Progenitor cell of endocrine pancreas (in vitro differentiated cells): ENCODE measurements around the gene BCAM. TPM values are rescaled to one million over a fixed set of nuclear protein-coding genes. Genes with fewer than 3 reads are reported as not detected.

Experiments used
- DNase-seq: peaks from one replicate; pipeline ENCODE4 v3.0.0; 2021; ENCODE audit warnings: low spot score; ENCODE audit not compliant: unreplicated experiment
- H3K27ac Mint-ChIP-seq: 2 replicates; pipeline ENCODE4 v1.8.0; 2021; ENCODE audit warnings: mild to moderate bottlenecking, moderate library complexity, mixed read lengths
- H3K27me3 Mint-ChIP-seq: 2 replicates; pipeline ENCODE4 v1.8.0; 2021; ENCODE audit warnings: mixed read lengths
- H3K36me3 Mint-ChIP-seq: 2 replicates; pipeline ENCODE4 v1.8.0; 2022; ENCODE audit warnings: mixed read lengths; ENCODE audit not compliant: insufficient read depth
- H3K4me1 Mint-ChIP-seq: 2 replicates; pipeline ENCODE4 v1.8.0; 2021; ENCODE audit warnings: low read depth, mixed read lengths
- H3K4me3 Mint-ChIP-seq: 2 replicates; pipeline ENCODE4 v1.8.0; 2021; ENCODE audit warnings: low read depth, mild to moderate bottlenecking, moderate library complexity, mixed read lengths
- H3K9me3 Mint-ChIP-seq: 2 replicates; pipeline ENCODE4 v1.8.0; 2021; ENCODE audit warnings: low read depth, mixed read lengths
- long read RNA-seq: library from polyadenylated mRNA; unstranded; transcript quantifications from one replicate; pipeline ENCODE4 v2.0.0, GENCODE V29; 2020
- total RNA-seq: library from RNA; stranded (reverse); gene quantifications from 2 replicates; pipeline ENCODE4 v1.2.1, GENCODE V29; 2021
- TF ChIP-seq, protein P1 (sequence below): fragments of 200-600 bp; sonication (generic); IDR thresholded peaks from one replicate; pipeline ENCODE4 v1.5.0; 2021; ENCODE audit warnings: antibody characterized with exemption, mild to moderate bottlenecking; ENCODE audit not compliant: unreplicated experiment

BCAM gene, protein sequence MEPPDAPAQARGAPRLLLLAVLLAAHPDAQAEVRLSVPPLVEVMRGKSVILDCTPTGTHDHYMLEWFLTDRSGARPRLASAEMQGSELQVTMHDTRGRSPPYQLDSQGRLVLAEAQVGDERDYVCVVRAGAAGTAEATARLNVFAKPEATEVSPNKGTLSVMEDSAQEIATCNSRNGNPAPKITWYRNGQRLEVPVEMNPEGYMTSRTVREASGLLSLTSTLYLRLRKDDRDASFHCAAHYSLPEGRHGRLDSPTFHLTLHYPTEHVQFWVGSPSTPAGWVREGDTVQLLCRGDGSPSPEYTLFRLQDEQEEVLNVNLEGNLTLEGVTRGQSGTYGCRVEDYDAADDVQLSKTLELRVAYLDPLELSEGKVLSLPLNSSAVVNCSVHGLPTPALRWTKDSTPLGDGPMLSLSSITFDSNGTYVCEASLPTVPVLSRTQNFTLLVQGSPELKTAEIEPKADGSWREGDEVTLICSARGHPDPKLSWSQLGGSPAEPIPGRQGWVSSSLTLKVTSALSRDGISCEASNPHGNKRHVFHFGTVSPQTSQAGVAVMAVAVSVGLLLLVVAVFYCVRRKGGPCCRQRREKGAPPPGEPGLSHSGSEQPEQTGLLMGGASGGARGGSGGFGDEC
- total RNA-seq, result 197 and 211 TPM in 2 replicates
- long read RNA-seq, partial matches to known transcripts, result 0 of 2 reads
- long read RNA-seq, other reads (novel, unspliced or antisense), result 1 of 2 reads

DNA sequence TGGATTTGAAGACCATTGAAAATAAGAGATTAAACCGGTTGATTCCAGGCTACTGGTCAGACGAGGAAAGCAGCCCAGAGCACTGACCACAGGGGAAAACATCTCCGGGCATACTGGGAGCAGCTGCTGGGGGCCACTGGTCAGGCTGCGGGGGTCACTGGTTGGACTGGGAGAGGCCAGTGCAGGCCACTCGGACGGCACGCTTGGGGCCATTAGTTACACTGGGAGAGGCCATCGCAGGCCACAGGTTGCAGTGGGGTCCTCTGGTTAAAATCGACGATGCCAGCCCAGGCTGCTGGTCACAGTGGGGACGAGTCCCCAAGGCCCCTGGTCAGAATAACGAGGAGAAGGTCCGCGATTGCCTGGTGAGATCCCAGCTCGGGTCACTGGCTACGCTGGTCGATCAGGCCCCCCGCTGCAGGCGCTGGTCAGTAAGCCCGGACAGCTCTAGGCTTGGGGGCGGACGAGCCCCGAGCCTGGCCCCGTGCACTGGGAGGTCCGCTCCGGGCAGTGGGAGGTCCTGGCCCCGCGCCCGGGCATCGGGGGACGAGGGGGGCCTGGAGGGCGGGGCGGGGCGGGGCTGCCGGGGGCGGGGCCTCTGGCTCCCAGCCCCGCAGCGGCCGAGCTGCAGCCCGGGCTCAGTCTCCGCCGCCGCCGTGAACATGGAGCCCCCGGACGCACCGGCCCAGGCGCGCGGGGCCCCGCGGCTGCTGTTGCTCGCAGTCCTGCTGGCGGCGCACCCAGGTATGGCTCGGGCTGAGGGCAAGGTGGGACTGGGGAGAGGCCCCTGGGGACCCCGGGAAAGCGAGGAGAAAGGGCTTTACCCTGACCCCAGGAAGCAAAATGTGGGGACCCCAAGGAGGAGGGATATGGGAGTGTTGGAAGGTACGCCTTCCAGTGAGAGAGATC, at the start of gene BCAM:
TSS of gene BCAM (plus strand) at position 641 of the 909 bp plus-strand sequence. CDS start at position 663, 22 bp downstream.
- peak within 1 kb of the TSS; percentile 98 for H3K27ac Mint-ChIP-seq
- H3K27me3 Mint-ChIP-seq, result no peaks in the 10 kb centered on the region
- TF ChIP-seq, protein P1, sequence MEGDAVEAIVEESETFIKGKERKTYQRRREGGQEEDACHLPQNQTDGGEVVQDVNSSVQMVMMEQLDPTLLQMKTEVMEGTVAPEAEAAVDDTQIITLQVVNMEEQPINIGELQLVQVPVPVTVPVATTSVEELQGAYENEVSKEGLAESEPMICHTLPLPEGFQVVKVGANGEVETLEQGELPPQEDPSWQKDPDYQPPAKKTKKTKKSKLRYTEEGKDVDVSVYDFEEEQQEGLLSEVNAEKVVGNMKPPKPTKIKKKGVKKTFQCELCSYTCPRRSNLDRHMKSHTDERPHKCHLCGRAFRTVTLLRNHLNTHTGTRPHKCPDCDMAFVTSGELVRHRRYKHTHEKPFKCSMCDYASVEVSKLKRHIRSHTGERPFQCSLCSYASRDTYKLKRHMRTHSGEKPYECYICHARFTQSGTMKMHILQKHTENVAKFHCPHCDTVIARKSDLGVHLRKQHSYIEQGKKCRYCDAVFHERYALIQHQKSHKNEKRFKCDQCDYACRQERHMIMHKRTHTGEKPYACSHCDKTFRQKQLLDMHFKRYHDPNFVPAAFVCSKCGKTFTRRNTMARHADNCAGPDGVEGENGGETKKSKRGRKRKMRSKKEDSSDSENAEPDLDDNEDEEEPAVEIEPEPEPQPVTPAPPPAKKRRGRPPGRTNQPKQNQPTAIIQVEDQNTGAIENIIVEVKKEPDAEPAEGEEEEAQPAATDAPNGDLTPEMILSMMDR, result no peak
- DNase-seq, result peak; percentile 65
- peaks cover 12% of the 10 kb centered on the region for H3K36me3 Mint-ChIP-seq
- H3K4me1 Mint-ChIP-seq, result peaks cover 24% of the 10 kb centered on the region
- H3K9me3 Mint-ChIP-seq, result no peaks in the 10 kb centered on the region
- H3K4me3 Mint-ChIP-seq, result peak within 1 kb of the TSS; percentile 78

DNA sequence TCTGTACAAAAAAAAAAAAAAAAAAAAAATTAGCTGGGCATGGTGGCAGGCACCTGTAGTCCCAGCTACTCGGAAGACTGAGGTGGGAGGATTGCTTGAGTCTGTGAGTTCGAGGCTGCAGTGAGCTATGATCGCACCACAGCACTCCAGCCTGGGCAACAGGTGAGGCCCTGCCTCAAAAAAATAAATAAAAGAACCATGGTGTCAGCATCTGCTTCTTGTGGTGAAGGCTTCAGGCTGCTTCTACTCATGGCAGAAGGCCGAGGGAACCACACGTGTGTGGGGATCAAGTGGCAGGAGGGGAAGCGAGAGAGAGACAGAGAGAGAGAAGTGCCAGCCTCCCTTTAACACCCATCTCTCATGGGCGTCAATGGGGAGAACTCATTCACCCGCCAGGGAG, 46.9 kb upstream of the BCAM start:
- H3K27ac Mint-ChIP-seq, result no peak overlapping the region

DNA sequence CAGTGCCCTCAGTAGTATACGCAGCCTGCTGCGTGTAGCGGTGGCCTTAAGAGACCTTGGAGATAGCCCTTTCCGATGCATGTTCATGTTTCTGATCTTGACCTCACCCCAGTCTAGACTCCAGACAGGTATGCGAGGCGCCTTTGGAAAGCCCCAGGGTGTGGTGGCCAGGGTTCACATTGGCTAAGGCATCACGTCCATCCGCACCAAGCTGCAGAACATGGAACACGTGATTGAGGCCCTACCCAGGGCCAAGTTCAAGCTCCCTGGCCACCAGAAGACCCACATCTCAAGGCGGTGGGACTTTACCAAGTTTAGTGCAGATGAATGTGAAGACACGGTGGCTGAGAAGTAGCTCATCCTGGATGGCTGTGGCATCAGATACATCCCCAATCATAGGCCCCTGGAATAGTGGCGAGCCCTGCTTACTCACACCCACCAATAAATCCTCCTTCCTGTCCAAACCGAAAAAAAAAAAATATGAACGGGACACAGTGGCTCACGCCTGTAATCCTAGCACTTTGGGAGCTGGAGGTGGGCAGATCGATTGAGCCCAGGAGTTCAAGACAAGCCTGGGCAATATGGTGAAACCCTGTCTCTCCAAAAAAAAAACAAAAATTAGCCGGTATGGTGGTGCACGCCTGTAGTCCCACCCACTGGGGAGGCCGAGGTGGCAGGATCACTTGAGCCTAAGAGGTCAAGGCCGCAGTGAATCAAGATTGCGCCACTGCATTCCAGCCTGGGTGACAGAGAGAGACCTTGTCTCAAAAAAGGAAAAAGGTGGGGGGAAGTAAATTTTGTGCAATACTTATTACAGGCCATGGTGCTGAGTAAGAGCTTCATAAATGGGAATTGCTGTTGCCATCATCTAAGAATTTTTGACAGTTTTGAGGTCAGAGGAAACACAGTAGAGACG, 43.6 kb upstream of the BCAM start:
- Mint-ChIP-seq H3K36me3 (peaks cover 2% of the 10 kb centered on the region), H3K4me3 (no peak overlapping the region), H3K9me3 (peaks cover 4% of the 10 kb centered on the region), H3K4me1 (no peaks in the 10 kb centered on the region), H3K27me3 (peaks cover 11% of the 10 kb centered on the region), H3K27ac (no peak overlapping the region)
- no peak for DNase-seq
- TF ChIP-seq, protein P1, result no peak

More for the DNA sequence above, 46.9 kb upstream of the BCAM start:
- no peak for DNase-seq
- H3K4me3 Mint-ChIP-seq, result no peak overlapping the region
- no peaks in the 10 kb centered on the region for H3K9me3 Mint-ChIP-seq
- no peaks in the 10 kb centered on the region for H3K36me3 Mint-ChIP-seq
- TF ChIP-seq, protein P1, result no peak
- H3K27me3 Mint-ChIP-seq, result peaks cover 19% of the 10 kb centered on the region
- H3K4me1 Mint-ChIP-seq, result peaks cover 8% of the 10 kb centered on the region

DNA sequence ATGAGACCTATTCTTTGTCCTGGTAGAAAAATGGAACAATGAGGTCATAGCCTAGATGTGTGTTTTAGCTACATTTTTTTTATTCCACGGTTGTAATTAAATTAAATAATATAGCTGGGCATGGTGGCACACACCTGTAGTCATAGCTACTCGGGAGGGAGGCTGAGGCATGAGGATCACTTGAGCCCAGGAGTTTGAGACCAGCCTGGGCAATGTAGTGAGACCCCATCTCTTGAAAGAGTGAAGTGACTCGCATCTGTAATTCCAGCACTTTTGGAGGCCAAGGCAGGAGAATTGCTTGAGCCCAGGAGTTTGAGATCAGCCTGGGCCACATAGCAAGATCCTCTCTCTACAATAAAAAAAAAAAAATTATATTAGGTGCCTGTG, 43.0 kb upstream of the BCAM start:
- TF ChIP-seq, protein P1, result no peak
- Mint-ChIP-seq H3K9me3 (peaks cover 4% of the 10 kb centered on the region), H3K36me3 (peaks cover 2% of the 10 kb centered on the region), H3K27ac (no peak overlapping the region), H3K4me3 (no peak overlapping the region), H3K4me1 (peaks cover 1% of the 10 kb centered on the region), H3K27me3 (peaks cover 11% of the 10 kb centered on the region)
- DNase-seq, result no peak
